GM12878 (cell line): Measurements from ENCODE around the gene CTNNBL1.

Source experiments
- CBFB ChIP-seq: IDR thresholded peaks from 2 replicates; pipeline ENCODE4 v1.6.1; 2016; ENCODE audit warnings: antibody characterized with exemption, low read depth
- CHD4 ChIP-seq: fragments of 200-600 bp; sonication (generic); IDR thresholded peaks from 2 replicates; pipeline ENCODE4 v1.6.1; 2016; ENCODE audit warnings: mild to moderate bottlenecking
- CTCF ChIP-seq, 3 experiments: IDR thresholded peaks in 2 of 3; conservative IDR thresholded peaks in 1 of 3; 2 replicates each; pipeline ENCODE4 v1.5.1; 2011; ENCODE audit warnings: low read depth in 3 of 3, low read length in 3 of 3, mild to moderate bottlenecking in 3 of 3, control low read depth in 2 of 3, moderate library complexity in 2 of 3, inconsistent platforms in 1 of 3, mixed read lengths in 1 of 3; ENCODE audit not compliant: control insufficient read depth in 2 of 3, insufficient read depth in 1 of 3; ENCODE audit errors: extremely low read depth in 1 of 3
- EGR1 ChIP-seq, 2 experiments: IDR thresholded peaks; 1 replicate in 1 of 2; 2 replicates in 1 of 2; pipeline ENCODE4 v1.6.1; 2011 to 2012; ENCODE audit warnings: low read depth in 2 of 2, low read length in 2 of 2, borderline replicate concordance in 1 of 2, mild to moderate bottlenecking in 1 of 2, moderate library complexity in 1 of 2
- GABPA ChIP-seq: IDR thresholded peaks from 2 replicates; pipeline ENCODE4 v1.6.1; 2014; ENCODE audit warnings: antibody characterized with exemption, low read depth, mild to moderate bottlenecking, inconsistent platforms
- MTA3 ChIP-seq: IDR thresholded peaks from 2 replicates; pipeline ENCODE4 v1.6.1; 2012; ENCODE audit warnings: low read length, inconsistent platforms, borderline replicate concordance
- POLR2A ChIP-seq: IDR thresholded peaks from 2 replicates; pipeline ENCODE4 v1.6.1; 2011; ENCODE audit warnings: low read depth, mild to moderate bottlenecking, low read length
- RAD21 ChIP-seq: IDR thresholded peaks from 2 replicates; pipeline ENCODE4 v1.6.1; 2011; ENCODE audit warnings: mild to moderate bottlenecking, low read depth, low read length, moderate library complexity; ENCODE audit not compliant: insufficient read depth
- SUZ12 ChIP-seq: fragments of 200-600 bp; sonication (generic); IDR thresholded peaks from one replicate; pipeline ENCODE4 v1.6.1; 2018; ENCODE audit warnings: antibody characterized with exemption, mild to moderate bottlenecking; ENCODE audit not compliant: unreplicated experiment
- TF ChIP-seq, protein P1 (sequence below): fragments of 450-650 bp; IDR thresholded peaks from 2 replicates; pipeline ENCODE4 v1.6.1; 2017; ENCODE audit warnings: mild to moderate bottlenecking

- TF ChIP-seq POLR2A (no peak), CBFB (no peak), RAD21 (no peak), SUZ12 (no peak), CTCF (IDR thresholded peaks at IDR 0.05 in 2 of 3, conservative IDR thresholded peaks at IDR 0.05 in 1 of 3; ENCODE audit: control insufficient read depth in 2 of 3, extremely low read depth in 1 of 3, insufficient read depth in 1 of 3, low read depth in 3 of 3, low read length in 3 of 3) (no peak), GABPA (no peak), EGR1 (IDR thresholded peaks at IDR 0.05; ENCODE audit: borderline replicate concordance in 1 of 2, low read depth in 2 of 2, low read length in 2 of 2) (no peak), CHD4 (no peak), MTA3 (no peak)
- TF ChIP-seq, protein P1, sequence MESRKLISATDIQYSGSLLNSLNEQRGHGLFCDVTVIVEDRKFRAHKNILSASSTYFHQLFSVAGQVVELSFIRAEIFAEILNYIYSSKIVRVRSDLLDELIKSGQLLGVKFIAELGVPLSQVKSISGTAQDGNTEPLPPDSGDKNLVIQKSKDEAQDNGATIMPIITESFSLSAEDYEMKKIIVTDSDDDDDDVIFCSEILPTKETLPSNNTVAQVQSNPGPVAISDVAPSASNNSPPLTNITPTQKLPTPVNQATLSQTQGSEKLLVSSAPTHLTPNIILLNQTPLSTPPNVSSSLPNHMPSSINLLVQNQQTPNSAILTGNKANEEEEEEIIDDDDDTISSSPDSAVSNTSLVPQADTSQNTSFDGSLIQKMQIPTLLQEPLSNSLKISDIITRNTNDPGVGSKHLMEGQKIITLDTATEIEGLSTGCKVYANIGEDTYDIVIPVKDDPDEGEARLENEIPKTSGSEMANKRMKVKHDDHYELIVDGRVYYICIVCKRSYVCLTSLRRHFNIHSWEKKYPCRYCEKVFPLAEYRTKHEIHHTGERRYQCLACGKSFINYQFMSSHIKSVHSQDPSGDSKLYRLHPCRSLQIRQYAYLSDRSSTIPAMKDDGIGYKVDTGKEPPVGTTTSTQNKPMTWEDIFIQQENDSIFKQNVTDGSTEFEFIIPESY = no peak
Observed at GRCh38 chr20:37680420-37680819, 13.4 kb upstream of the CTNNBL1 start.
